CD4-positive, alpha-beta T cell (primary cell): ENCODE data around the gene CPSF6. TPM values are rescaled to one million over a fixed set of nuclear protein-coding genes. Genes with fewer than 3 reads are reported as not detected.
A peak's percentile ranks its signal among the peaks of the same experiment; 100 is the strongest.

ENCODE experiments used
- ATAC-seq: fragments of 200-7000 bp; cut with Tn5 transposase; one replicate; pipeline ENCODE4 v1.10.0; 2022; ENCODE audit warnings: mild to moderate bottlenecking; ENCODE audit not compliant: poor library complexity
- CTCF ChIA-PET: fragments of 350-600 bp; sonication (Branson Sonifier 250); formaldehyde crosslinking; loops from one replicate; lab custom pipeline; 2021; ENCODE audit warnings: antibody characterized with exemption, inconsistent platforms; lab: Charles Lee
- POLR2A ChIA-PET: fragments of 350-600 bp; sonication (Branson Sonifier 250); formaldehyde crosslinking; loops from one replicate; lab custom pipeline; 2021; ENCODE audit warnings: antibody characterized with exemption, inconsistent platforms; lab: Charles Lee
- DNase-seq, 14 experiments: peaks; one replicate each; pipeline ENCODE4 v3.0.0-alpha.2; 2013 to 2020; ENCODE audit warnings: mixed read lengths in 2 of 14
- H3K27ac ChIP-seq, 2 donors: one replicate each; pipeline versions ENCODE4 v1.5.1 to v1.7.0; 2013; ENCODE audit warnings: low read length in 2 of 2, low read depth in 1 of 2, mild to moderate bottlenecking in 1 of 2
- H3K27me3 ChIP-seq, 2 experiments: 1 replicate in 1 of 2; 2 replicates in 1 of 2; pipeline versions ENCODE4 v1.6.1 to v1.7.0; 2013; ENCODE audit warnings: low read length in 2 of 2, control low read depth in 1 of 2, mild to moderate bottlenecking in 1 of 2, moderate library complexity in 1 of 2; ENCODE audit not compliant: insufficient read depth in 2 of 2, control insufficient read depth in 1 of 2
- H3K36me3 ChIP-seq: one replicate; pipeline ENCODE4 v1.6.1; 2013; ENCODE audit warnings: low read length, control low read depth; ENCODE audit not compliant: insufficient read depth
- H3K4me1 ChIP-seq: one replicate; pipeline ENCODE4 v1.6.1; 2013; ENCODE audit warnings: low read length, control low read depth; ENCODE audit not compliant: insufficient read depth
- H3K4me3 ChIP-seq: one replicate; pipeline ENCODE4 v1.5.1; 2013; ENCODE audit warnings: mild to moderate bottlenecking, low read length, moderate library complexity
- H3K9me3 ChIP-seq, 2 experiments: 1 replicate in 1 of 2; 2 replicates in 1 of 2; pipeline versions ENCODE4 v1.6.1 to v1.7.0; 2013; ENCODE audit warnings: low read length in 2 of 2, mild to moderate bottlenecking in 2 of 2, control low read depth in 1 of 2, moderate library complexity in 1 of 2; ENCODE audit not compliant: control insufficient read depth in 1 of 2, insufficient read depth in 1 of 2
- H3K27ac Mint-ChIP-seq: one replicate; pipeline ENCODE4 v1.8.0; 2020; ENCODE audit warnings: mixed read lengths
- H3K27me3 Mint-ChIP-seq: one replicate; pipeline ENCODE4 v1.8.0; 2021; ENCODE audit warnings: mixed read lengths
- H3K36me3 Mint-ChIP-seq: one replicate; pipeline ENCODE4 v1.8.0; 2021; ENCODE audit warnings: low read depth, mixed read lengths
- H3K4me1 Mint-ChIP-seq: one replicate; pipeline ENCODE4 v1.8.0; 2021; ENCODE audit warnings: low read depth, mixed read lengths
- H3K4me3 Mint-ChIP-seq: one replicate; pipeline ENCODE4 v1.8.0; 2020; ENCODE audit warnings: mild to moderate bottlenecking, mixed read lengths
- H3K9me3 Mint-ChIP-seq: one replicate; pipeline ENCODE4 v1.8.0; 2020; ENCODE audit warnings: mixed read lengths
- CTCF ChIP-seq: fragments of 200-600 bp; IDR thresholded peaks from one replicate; pipeline ENCODE4 v1.8.0; 2022; ENCODE audit warnings: antibody characterized with exemption, mild to moderate bottlenecking
- intact Hi-C, 2 experiments: fragments of 100-400 bp; cut with DNase I in 1 of 2; cut with micrococcal nuclease in 1 of 2; formaldehyde crosslinking; loops; one replicate each; pipeline versions ENCODE4 v1.15.1 to v1.9.0; 2023 to 2025; cut with DNase I, micrococcal nuclease
- total RNA-seq, 174 experiments: library from RNA in 2 of 174; stranded (reverse) in 2 of 174; gene quantifications; one replicate each; pipeline ENCODE4 v1.2.3 and lab custom pipeline; 2021 to 2026

Gene CPSF6
- total RNA-seq, 2 experiments from 2014 or later, result 80.9 to 86.7 TPM

- TF ChIP-seq CTCF, result no peak
- Histone ChIP-seq H3K4me1 (peaks cover 38% of the 10 kb centered on the region), H3K4me3 (peak overlapping the region; percentile 87), H3K9me3 (no peaks in the 10 kb centered on the region), H3K27me3 (no peaks in the 10 kb centered on the region), H3K27ac (peak overlapping the region; percentile 85 to 86), H3K36me3 (peaks cover 3% of the 10 kb centered on the region)
- intact Hi-C loops, result loop anchor here (2.0 to 5.0 kb wide), 4 partner anchors 14 to 497 kb away; partner anchors contain the start of gene RAB3IP (in 1 of the 2)
- no peaks in the 10 kb centered on the region for H3K9me3 Mint-ChIP-seq
- H3K27ac Mint-ChIP-seq, result peak overlapping the region; percentile 99
- H3K4me3 Mint-ChIP-seq, result peak overlapping the region; percentile 97
- peaks cover 71% of the 10 kb centered on the region for H3K4me1 Mint-ChIP-seq
- DNase-seq (peak in 9 of 14 experiments; percentile 16 to 66 (median 30)), ATAC-seq (peak; percentile 10)
- ChIA-PET POLR2A (interaction anchor here (0.5 to 2.2 kb wide), 4 partner anchors 9 to 90 kb away, joined by 3 to 26 read pairs (median 6); no protein-coding TSS in a partner anchor), CTCF (interaction anchor here (2.9 to 3.3 kb wide), 2 partner anchors 12 to 13 kb away, joined by 10 to 12 read pairs; no protein-coding TSS in a partner anchor)
- H3K27me3 Mint-ChIP-seq, result no peaks in the 10 kb centered on the region
- peaks cover 26% of the 10 kb centered on the region for H3K36me3 Mint-ChIP-seq
These were observed 1.2 kb downstream of the CPSF6 start for GRCh38 chr12:69240631-69240995.

GRCh38 chr12:69241438-69242092 is 2.2 kb downstream of the CPSF6 start:
- Histone ChIP-seq H3K4me1 (peaks cover 41% of the 10 kb centered on the region), H3K36me3 (peaks cover 3% of the 10 kb centered on the region), H3K9me3 (no peaks in the 10 kb centered on the region), H3K4me3 (peak overlapping the region; percentile 1), H3K27ac (no peak overlapping the region), H3K27me3 (no peaks in the 10 kb centered on the region)
- Mint-ChIP-seq H3K27ac (peak overlapping the region; percentile 99), H3K36me3 (peaks cover 26% of the 10 kb centered on the region), H3K4me3 (peak overlapping the region; percentile 97), H3K27me3 (no peaks in the 10 kb centered on the region), H3K9me3 (no peaks in the 10 kb centered on the region), H3K4me1 (peaks cover 80% of the 10 kb centered on the region)
- intact Hi-C loops, result loop anchor here (2.0 to 5.0 kb wide), 4 partner anchors 13 to 496 kb away; partner anchors contain the start of gene RAB3IP (in 1 of the 2)
- ChIA-PET POLR2A (interaction anchor here (0.5 to 3.4 kb wide), 5 partner anchors 13 to 1973 kb away, joined by 3 to 15 read pairs (median 4); partner anchors contain the start of gene CAND1), CTCF (interaction anchor here (1.3 to 3.3 kb wide), 4 partner anchors 11 to 87 kb away, joined by 5 to 12 read pairs (median 10); no protein-coding TSS in a partner anchor)
- no peak for TF ChIP-seq CTCF
- ATAC-seq (no peak), DNase-seq (no peak)

GRCh38 chr12:69243099-69244084 is 4.0 kb downstream of the CPSF6 start:
- peaks cover 41% of the 10 kb centered on the region for H3K4me1 ChIP-seq
- CTCF ChIA-PET, result interaction anchor here (2.3 to 3.3 kb wide), 3 partner anchors 9 to 86 kb away, joined by 10 to 12 read pairs (median 10); no protein-coding TSS in a partner anchor
- H3K27me3 ChIP-seq, result no peaks in the 10 kb centered on the region
- H3K4me3 ChIP-seq, result no peak overlapping the region
- peaks cover 3% of the 10 kb centered on the region for H3K36me3 ChIP-seq
- TF ChIP-seq CTCF, result no peak
- intact Hi-C loops, result loop anchor here in 1 of 2 experiments (5.0 kb wide), 3 partner anchors 119 to 494 kb away; partner anchors contain the start of gene RAB3IP
- Mint-ChIP-seq H3K4me1 (peaks cover 88% of the 10 kb centered on the region), H3K27me3 (no peaks in the 10 kb centered on the region), H3K9me3 (no peaks in the 10 kb centered on the region), H3K4me3 (peak overlapping the region; percentile 97), H3K27ac (peak overlapping the region; percentile 99), H3K36me3 (peaks cover 35% of the 10 kb centered on the region)
- H3K9me3 ChIP-seq, result no peaks in the 10 kb centered on the region
- ATAC-seq, result no peak
- DNase-seq, result peak in 3 of 14 experiments; percentile 13 to 20 (median 15)
- no peak overlapping the region for H3K27ac ChIP-seq
- POLR2A ChIA-PET, result interaction anchor here (1.2 to 3.4 kb wide), 4 partner anchors 9 to 87 kb away, joined by 3 to 15 read pairs (median 5); no protein-coding TSS in a partner anchor
